Activated CD8-positive, alpha-beta memory T cell treated with anti-CD3 and anti-CD28 coated beads for 4 hours (primary cell): Measurements from ENCODE around the gene SNHG17.
"Not testable (repeated sequence)": the region's sequence is repeated elsewhere in the genome, so short reads cannot be mapped to it uniquely, and the experiment has no call there.

Experiments
- DNase-seq, 2 donors: peaks; one replicate each; pipeline ENCODE4 v3.0.0-alpha.2; 2020; ENCODE audit warnings: low read depth in 2 of 2

The SNHG17 gene

DNA sequence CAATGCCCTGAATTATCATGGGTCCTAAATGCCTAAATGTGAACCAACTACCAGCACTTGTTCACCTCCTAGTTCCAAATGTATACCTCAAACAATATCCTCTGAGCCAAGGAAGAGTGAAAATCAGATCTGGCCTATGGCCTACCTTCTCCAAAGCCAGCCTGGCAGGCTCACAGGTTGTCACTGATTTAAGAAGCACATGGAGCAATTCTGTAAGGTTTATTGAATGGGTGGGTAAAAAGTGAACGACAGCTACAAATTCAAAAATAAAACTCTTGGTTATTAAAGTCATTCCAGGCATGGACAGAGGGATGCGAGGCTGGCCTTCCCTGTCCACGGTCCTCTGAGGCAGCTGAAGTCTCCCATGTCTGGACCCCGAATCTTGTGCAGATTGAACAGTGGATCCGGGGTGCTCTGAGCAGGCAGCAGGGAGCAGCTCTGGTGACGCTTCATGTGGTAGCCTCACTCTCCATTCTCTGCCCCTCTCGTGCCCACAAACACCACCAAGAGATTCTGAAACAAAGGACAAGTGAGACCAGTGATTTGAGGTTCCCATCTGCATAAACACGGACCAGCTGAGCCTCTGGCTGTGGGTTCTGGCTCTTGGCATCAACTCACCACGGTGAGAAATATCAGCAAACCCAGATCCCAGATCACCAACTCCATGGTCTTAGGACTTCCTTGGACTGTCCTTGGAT is 14.6 kb downstream of the SNHG17 start:
- DNase-seq: no peak

DNA sequence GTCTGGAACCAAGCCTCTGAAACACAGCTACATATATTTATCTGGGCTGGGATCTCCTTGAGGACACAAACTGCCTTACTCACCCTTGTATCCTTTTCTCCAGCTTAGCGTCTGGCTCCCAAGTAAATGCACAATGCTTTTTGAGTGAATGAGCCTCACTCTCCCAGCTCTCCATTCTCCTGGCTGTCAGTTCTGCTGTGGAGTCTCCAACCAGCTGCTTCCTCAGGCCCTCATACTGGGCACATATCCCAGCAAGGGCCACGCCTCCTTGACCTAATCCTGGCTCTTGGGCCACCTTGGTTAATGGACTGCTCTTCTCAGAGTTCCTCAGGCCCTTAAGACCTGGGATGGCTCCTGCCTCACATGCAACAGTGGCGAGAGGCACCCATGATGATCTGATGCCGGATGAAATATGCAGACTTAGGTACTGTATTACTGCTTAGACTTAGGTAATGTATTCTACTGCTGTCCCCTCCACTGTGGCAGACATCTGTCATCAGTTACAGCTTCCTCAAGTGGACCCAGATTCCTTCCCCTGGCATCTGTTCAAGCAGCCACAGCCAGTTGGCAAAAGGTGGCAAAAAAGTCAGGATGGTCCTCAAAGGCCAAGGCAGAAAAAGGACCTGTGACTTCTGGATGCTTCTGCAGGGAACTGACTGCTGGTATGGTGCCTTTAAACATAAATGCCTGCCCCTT is 16.5 kb downstream of the SNHG17 start:
- no peak for DNase-seq

DNA sequence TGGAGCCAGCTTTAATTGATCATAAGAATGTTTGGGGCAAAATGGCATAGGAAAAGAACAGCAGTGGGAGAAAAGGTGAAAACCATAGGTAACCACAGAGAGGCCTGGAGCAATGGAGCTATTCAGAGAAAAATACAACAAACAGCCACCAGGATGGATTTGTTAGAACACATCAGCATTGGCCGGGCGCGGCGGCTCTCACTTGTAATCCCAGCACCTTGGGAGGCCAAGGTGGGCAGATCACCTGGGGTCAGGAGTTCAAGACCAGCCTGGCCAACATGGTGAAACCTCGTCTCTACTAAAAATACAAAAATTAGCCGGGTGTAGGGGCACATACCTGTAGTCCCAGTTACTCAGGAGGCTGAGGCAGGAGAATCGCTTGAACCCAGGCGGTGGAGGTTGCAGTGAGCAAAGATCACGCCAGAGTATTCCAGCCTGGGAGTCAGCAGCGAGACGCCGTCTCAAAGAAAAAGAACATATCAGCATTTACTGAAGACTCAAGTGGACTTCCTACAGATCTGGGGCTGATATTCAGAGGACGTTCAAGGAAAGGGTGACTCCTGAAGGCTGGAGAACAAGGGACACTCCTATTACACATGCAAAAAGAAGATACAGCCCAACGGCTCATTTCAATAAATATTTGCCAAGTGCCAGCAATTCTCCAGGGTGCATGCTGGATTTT is 20.2 kb downstream of the SNHG17 start:
- no peak for DNase-seq

DNA sequence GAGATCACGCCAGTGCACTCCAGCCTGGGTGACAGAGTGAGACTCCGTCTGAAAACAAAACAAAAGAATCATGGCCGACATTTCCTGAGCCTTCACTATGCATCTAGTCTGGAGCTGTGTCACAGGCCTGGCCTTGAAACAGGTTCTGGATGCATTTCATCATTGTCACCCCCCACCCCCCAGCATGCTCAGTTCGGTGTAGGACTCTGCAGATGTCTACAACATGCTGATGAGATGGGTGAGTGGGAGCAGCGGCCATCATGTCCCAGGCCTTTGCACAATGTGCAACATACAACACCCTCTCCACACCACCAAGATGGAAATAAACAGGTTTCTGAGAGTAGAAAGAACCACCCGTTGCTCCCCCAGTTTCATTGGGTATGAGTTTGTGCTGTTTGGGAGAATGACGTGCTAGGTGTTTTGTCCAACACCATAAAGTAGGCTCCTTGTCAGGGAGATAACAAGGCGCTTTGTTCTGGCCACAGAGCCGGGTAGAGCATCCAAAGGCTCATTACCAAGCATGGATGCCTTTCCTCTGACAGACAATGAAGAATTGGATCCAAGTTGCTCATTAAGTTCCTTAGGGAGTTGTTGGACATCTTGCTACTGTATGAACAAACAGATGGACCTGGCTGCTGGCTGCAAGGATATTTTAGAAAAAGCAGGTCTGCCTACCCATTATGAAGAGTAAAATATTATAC is 22.1 kb downstream of the SNHG17 start:
- DNase-seq: no peak

DNA sequence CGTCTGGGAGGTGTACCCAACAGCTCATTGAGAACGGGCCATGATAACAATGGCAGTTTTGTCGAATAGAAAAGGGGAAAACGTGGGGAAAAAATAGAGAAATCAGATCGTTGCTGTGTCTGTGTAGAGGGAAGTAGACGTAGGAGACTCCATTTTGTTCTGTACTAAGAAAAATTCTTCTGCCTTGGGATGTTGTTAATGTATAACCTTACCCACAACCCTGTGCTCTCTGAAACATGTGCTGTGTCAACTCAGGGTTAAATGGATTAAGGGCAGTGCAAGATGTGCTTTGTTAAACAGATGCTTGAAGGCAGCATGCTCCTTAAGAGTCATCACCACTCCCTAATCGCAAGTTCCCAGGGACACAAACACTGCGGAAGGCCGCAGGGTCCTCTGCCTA is 27.3 kb downstream of the SNHG17 start:
- not testable (repeated sequence) for DNase-seq

DNA sequence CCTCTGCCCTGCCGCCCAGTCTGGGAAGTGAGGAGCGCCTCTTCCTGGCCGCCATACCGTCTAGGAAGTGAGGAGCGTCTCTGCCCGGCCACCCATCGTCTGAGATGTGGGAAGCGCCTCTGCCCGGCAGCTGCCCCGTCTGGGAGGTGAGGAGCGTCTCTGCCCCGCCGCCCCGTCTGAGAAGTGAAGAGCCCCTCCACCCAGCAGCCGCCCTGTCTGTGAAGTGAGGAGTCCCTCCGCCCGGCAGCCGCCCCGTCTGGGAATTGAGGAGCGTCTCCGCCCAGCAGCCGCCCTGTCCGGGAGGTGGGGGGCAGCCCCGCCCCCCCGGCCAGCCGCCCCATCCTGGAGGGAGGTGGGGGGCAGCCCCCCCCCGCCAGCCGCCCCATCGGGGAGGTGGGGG is 27.8 kb downstream of the SNHG17 start:
- DNase-seq: no peak

DNA sequence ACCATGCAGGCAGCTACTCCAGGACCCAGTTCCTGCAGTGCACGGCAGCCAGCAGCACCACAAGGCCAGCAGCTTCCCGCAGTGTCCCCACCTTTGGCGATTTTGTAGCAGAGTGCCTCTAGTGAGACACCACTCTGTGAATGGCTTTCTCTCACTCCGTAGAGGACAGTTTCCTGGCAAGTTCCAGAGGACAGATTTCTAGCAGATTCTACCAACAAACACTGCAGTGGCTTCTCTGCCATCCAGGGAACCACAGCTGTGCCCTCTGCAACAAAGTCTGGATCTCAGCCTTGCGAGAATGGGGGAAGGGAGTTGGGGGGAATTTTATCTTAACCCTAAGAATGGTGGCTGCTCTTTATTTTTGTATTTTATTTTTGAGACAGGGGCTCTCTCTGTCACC is 28.7 kb downstream of the SNHG17 start:
- no peak for DNase-seq

DNA sequence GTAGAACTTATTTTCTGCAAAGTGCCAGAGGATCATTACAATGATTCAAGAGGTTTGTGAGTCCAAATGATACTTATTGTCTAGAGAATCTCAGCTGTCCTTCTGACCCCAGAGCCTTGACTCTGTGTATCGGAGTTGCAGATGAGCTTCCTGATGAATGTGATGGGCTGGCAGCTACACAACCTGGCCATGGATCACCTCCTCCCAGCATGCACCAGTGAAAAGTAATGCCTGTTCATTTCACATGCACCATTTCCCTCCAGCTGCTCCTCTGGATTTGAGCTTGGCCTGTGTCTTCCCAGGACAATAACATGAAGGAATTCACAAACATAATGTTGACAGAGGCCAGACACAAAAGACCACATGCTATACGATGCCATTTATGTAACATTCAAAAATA is 30.0 kb downstream of the SNHG17 start:
- DNase-seq: no peak

DNA sequence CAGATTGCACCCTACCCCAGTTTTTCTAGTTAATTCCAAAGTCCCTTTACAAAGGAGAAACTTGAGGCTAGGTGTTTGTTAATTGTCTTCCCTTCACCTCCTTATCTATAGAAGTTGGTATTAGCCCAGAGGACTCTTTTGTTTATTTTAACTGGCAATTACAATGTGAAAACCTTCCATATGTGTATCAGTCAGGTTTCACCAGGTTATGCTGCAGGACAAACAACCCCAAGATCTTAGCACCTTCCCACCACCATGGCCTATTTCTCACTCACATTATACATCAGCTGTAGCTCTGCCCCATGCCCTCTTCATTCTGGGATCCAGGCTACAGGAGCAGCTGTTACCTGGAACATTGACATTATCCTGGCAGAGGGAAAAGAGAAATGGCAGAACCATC is 31.1 kb downstream of the SNHG17 start:
- DNase-seq: no peak

DNA sequence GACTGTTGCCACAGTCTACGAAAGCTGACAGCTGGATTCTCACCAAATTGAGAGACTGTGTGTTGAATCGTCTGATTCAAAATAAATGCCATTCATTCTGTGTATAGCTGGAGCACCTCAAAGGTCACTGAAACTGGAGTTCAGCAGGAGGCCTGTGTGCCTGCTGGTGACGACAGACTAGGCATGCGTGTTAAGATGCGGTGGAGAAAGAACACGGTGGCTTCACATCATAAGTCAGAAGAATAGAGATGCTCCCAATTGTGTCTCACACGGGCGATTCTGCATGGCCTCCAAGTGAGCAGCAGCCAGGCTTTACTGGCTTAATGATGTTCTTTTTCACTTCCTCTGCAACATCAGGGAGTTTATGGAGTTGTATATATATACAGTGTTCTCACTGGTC is 32.3 kb downstream of the SNHG17 start:
- no peak for DNase-seq

DNA sequence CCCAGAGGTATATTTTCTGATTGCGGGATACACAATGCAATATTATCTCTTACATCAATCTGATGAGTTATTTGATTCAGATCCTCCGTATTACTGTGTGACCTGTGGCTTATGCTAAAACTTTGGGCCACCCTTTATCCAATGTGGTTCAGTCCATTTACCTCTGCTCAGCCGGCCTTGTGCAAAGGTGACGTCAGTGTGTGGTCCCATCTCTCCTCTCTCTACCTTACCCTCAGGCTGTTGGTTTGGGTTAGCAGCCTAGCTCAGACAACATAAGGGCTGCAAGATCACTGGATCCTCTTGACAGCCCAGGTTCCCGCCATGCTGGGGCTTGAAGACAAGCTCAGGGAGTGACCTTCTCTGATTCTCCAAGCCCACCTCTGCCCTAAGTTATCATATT is 33.0 kb downstream of the SNHG17 start:
- no peak for DNase-seq

DNA sequence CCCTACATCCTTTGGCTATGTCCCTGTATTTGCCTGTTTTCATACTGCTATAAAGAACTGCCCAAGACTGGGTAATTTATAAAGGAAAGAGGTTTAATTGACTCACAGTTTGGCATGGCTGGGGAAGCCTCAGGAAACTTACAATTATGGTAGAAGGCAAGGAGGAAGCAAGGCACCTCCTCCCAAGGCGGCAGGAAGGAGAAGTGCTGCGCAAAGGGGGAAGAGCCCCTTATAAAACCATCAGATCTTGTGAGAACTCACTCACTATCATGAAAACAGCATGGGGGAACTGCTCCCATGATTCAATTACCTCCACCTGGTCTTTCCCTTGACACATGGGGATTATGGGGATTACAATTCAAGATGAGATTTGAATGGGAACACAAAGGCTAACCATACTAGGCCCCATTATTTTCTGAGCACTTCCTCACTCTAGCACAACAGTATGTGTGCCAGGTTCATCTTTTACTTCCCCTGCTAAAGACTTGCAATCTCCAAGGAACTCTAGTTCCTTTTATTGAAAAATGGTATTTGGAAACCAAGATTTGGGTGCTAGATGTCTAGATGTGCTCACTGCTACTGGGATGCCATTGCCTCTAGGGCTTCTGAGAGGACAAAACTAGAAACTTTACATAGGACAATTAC is 39.3 kb downstream of the SNHG17 start:
- not testable (repeated sequence) for DNase-seq

DNA sequence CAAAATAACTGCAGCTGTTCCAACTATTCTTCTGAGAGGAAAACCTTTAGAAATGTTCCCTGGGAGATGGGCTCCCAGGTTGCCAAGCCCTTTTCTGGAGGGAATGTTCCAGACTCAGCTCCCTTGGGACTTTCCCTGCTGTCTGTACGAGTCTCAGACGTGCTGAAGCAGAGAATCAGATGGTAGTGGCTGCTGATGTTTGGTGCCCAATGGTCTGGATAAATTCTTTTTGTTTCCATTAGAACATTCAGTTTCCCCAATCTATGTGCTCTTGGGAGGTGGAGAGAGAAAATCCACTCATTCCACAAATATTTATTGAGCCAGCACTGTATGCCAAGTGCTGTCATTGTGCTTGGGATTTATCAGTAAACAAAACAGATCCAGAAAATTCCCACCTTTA is 40.0 kb downstream of the SNHG17 start:
- DNase-seq: no peak

DNA sequence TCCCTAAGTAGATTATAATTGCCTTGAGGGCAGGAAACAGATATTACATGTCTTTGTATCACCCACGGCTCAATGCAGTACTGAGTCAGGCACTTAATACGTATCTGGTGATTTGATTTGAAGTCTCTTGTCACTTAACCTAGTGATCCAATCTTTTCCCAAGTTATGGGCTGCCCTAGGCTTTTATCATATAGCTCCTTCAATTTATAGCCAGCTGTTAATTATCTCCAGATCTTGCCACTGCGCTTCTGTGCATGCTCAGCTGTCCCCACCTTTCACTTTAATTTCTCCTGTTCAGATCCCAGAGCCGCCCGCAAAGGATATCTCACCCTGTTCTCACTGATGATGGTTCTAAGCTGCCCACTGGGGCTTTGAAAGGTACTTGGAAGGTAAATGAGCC is 41.9 kb downstream of the SNHG17 start:
- no peak for DNase-seq

DNA sequence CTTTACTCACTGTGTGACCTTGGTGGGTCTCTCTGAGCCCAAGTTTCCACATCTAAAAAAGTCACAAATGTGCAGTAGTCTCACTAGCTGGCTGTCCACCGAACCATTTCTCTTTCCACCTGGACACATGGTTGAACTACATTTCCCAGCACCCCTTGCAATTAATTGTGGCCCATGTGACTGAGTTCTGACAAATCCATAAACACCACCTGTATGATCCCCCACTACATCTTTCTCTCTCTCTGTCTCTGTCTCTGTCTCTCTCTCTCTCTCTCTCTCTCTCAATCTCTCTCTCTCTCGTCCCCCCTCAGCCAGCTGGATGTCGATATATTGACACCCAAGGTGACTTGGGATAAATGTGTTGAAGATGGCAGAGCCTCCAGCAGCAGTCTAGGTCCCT is 42.8 kb downstream of the SNHG17 start:
- no peak for DNase-seq

DNA sequence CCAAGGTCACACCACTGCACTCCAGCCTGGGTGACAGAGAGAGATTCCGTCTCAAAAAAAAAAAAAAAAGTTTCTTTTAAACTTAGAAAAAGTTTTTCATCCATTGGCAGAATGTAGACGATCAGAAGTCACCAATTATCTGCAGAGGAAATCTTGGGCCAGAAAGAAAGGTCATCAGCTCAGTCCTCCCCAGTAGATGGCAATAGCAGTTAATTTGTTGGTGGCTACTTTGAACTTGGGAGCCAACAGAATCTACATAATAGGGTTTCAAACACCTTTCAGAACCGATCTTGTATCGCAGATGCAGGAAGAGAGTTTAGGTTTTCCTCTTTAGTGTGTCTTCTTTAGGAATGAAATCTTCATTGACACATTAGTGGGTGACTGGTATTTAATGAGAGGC is 47.2 kb downstream of the SNHG17 start:
- DNase-seq: no peak

DNA sequence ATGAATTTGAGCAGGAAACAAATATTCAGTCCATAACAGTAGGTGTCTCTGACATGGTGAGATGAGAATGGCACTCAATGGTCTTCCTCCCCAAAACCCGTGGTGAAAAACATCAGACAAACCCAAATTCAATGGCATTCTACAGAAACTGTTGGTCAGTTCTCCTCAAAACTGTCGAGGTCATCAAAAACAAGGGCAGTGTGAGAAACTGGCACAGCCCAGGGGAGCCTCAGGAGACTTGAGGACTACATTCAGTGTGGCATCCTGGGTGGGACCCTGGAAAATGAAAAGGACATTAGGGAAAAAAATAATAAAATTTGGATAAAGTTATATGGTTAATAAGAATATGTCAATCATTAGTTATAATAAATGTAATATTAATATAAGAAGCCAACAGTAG is 48.3 kb downstream of the SNHG17 start:
- DNase-seq: no peak

DNA sequence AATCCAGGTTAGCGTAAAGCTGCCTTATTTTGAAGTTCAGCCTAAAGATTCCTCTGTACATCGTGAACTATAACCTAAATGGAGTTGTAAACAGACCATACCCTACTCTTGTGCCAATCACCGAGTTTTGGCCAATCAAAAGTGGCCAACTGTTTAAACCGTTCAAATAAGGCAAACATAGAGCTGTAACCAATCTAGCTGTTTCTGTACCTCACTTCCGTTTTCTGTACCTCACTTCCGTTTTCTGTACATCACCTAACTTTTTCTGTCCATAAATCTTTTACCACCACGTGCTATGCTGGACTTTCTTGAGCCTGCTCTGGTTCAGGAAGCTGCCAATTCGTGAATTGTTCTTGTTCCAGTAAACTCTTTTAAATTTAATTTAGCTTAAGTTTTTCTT is 49.1 kb downstream of the SNHG17 start:
- no peak for DNase-seq

DNA sequence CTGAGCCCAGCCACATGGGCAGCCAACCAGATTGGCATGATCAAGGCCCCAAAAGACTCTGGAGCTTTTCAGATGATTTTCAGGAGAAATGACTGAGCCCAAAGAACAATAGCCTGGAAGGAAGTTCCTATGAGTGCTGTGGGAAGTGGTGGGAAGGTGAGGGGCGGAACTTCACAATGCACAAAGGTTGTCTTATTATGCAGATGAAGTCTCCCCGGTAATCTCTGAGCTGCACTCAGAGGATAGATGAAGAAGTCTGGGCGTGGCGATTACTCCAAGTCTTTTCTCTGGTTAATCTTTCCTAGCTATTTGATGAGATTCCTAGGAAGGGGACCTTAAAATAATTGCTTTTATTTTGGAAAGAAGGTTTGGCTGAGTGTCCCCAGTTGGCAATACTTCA is 52.0 kb downstream of the SNHG17 start:
- DNase-seq: no peak

DNA sequence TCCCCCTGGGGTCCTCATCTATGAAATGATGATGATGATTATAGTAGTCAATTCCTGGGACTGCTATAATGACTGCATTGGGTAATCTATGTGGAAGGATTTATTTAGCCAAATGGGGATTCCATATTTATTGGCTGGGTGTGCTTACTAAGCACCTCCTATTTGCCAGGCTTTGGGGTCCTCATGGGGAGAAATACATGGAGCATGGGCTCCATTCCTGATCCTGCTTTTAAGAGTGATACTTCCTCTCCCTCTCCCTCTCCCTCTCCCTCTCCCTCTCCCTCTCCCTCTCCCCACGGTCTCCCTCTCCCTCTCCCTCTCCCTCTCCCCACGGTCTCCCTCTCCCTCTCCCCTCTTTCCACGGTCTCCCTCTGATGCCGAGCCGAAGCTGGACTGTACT is 57.3 kb downstream of the SNHG17 start:
- DNase-seq: not testable (repeated sequence)

DNA sequence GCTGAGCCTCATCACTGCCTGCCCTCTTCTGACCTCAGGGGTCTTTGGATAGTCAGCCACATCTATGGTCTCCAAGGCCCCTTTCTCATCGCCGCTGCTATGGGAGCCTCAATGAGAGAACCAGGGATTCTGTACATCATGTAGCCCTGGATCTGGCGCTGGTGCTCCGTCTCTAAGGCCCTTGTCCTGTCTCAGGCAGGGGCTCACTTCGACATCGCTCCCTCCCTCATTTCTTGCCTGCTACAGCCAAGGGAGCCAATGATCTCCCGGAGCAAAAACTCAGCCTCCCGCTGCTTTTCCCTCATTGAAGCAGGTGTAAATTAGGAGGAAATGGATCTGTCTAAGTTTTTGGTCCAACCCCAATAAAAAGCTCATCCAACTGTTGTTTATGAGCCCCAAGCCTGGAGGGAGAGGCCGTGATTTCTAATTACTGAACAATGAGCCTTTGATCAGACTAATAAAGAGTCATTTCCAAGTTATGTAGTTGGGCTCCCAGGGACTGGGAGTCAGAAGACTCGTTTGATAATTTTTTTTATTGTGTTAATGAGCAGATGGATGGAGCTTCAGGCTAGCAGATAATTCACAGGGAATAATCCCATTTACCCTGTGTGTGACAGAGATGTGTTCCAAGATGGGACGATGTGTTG is 58.0 kb downstream of the SNHG17 start:
- DNase-seq: no peak

DNA sequence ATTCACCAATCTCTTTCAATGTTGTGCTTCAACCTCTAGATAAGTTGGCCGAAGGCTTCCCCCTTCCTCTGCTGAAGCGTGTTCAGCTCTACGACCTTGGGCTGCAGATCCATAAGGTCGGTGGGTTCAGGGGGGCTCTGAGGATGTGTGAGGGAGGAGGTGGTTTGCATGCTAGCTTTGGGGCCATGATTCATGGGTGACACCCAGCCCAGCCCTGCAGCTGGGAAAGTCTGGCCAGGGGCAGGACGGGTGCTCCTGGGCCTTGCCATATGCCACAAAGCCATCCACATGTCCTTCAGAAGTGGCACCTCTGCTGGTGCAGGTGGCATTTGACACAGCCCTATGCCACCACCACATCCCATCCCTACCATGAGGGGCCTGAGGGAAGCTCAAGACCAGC is 61.2 kb downstream of the SNHG17 start:
- DNase-seq: no peak
